Measurements from ENCODE around the gene SELENOO.
A peak's percentile ranks its signal among the peaks of the same experiment; 100 is the strongest.
"Not testable (repeated sequence)": the region's sequence is repeated elsewhere in the genome, so short reads cannot be mapped to it uniquely, and the experiment has no call there.

The SELENOO gene

GRCh38 chr22:50200461-50201190, at the start of gene SELENOO:
TSS of gene SELENOO (plus strand) at chr22:50201011. CDS start at chr22:50201037, 26 bp downstream.
- peak; percentile 55 for DNase-seq (ENCODE audit: low read depth, low spot score)

GRCh38 chr22:50151571-50152537, 49.0 kb upstream of the SELENOO start:
- DNase-seq (ENCODE audit: low read depth, low spot score): no peak

GRCh38 chr22:50153056-50153755, 47.6 kb upstream of the SELENOO start:
- no peak for DNase-seq (ENCODE audit: low read depth, low spot score)

- no peak for DNase-seq (ENCODE audit: low read depth, low spot score)
Observed at GRCh38 chr22:50153756-50154140, 47.1 kb upstream of the SELENOO start.

- no peak for DNase-seq (ENCODE audit: low read depth, low spot score)
Observed at GRCh38 chr22:50157709-50158375, 43.0 kb upstream of the SELENOO start.

- DNase-seq (ENCODE audit: low read depth, low spot score): no peak
Observed at GRCh38 chr22:50160947-50161346, 39.9 kb upstream of the SELENOO start.

GRCh38 chr22:50161508-50162390, 39.1 kb upstream of the SELENOO start:
- no peak for DNase-seq (ENCODE audit: low read depth, low spot score)

GRCh38 chr22:50162391-50162956, 38.3 kb upstream of the SELENOO start:
- no peak for DNase-seq (ENCODE audit: low read depth, low spot score)

GRCh38 chr22:50165436-50166123, 35.2 kb upstream of the SELENOO start:
- DNase-seq (ENCODE audit: low read depth, low spot score): no peak

GRCh38 chr22:50167689-50168489, 32.9 kb upstream of the SELENOO start:
- DNase-seq (ENCODE audit: low read depth, low spot score): no peak

- DNase-seq (ENCODE audit: low read depth, low spot score): not testable (repeated sequence)
Observed at GRCh38 chr22:50168490-50169180, 32.2 kb upstream of the SELENOO start.

GRCh38 chr22:50169181-50169759, 31.5 kb upstream of the SELENOO start:
- no peak for DNase-seq (ENCODE audit: low read depth, low spot score)

- DNase-seq (ENCODE audit: low read depth, low spot score): no peak
Observed at GRCh38 chr22:50169774-50170341, 31.0 kb upstream of the SELENOO start.

GRCh38 chr22:50170453-50171318, 30.1 kb upstream of the SELENOO start, which contains the start of gene PANX2:
TSS of gene PANX2 (plus strand) at chr22:50170731. CDS start at chr22:50170731, 0 bp downstream.
- DNase-seq (ENCODE audit: low read depth, low spot score): no peak

- no peak for DNase-seq (ENCODE audit: low read depth, low spot score)
Observed at GRCh38 chr22:50171319-50171964, 29.4 kb upstream of the SELENOO start.

GRCh38 chr22:50171965-50172421, 28.8 kb upstream of the SELENOO start:
- no peak for DNase-seq (ENCODE audit: low read depth, low spot score)
